SK-MEL-5 (cell line): ENCODE data around the gene MBD1. TPM values are rescaled to one million over a fixed set of nuclear protein-coding genes. Genes with fewer than 3 reads are reported as not detected.
"Not testable (repeated sequence)": the region's sequence is repeated elsewhere in the genome, so short reads cannot be mapped to it uniquely, and the experiment has no call there.

ENCODE experiments used
- DNase-seq: peaks from one replicate; pipeline ENCODE4 v3.0.0-alpha.2; 2016; ENCODE audit warnings: low read depth, low spot score
- in situ Hi-C: cut with HindIII; loops from 2 replicates; pipeline ENCODE4 v1.10.0; 2016; ENCODE audit warnings: low sequenced_read_pairs, high pct_unique_total_duplicates, low pct_unique_long_range_greater_than_20kb
- small RNA-seq, 2 experiments: library from RNA; depleted of rRNA; stranded (forward); fragments of <200 nt; gene quantifications; one replicate each; pipeline ENCODE3, GENCODE V24; 2014
- total RNA-seq: library from RNA; depleted of rRNA; stranded (reverse); fragments of >200 nt; shearing (Covaris generic); gene quantifications from 2 replicates; pipeline ENCODE4 v1.2.3, GENCODE V29; 2014; rRNA removed

Gene MBD1
- total RNA-seq, 1 experiment from 2014 or later: 38.2 TPM

DNA sequence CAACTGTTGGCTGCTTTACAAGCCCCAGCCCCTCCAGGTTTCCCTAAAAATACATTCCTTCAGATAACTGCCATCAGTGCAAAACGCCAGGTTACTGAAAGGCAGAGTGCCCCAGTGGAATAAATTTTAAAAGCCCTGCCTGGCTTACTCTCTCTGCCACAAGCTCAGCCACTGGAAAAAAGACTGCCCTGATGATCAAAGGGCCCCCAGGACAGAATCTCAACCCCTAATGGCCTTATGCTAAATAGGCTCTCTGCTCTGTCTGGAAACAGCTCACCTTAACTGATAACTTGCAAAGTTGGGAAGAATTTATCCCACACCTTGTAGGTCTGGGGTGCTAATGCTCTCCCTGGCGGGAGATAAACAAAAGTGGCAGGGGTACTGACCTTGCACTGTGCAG is 48.9 kb downstream of the MBD1 start:
- in situ Hi-C loops: no loop called here
- no peak for DNase-seq

DNA sequence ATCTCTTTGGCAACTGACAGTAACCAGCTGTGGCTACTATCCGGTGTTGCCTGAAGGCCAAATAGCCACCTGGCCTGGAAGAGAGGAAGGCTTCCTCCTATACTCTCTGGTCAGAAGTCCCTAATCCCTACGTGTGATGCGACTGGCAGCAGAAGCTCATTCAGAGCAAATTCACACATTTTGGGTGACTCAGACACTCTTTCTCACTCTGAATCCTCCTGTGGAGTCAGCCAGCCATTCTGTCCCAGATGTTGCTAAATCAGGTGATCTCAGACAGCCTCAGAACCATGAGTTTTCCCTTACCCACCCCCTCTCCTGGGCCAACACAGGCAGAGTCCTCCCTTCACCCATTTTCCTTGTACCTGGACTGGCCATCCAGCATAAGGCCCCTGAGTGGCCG is 49.7 kb downstream of the MBD1 start:
- no peak for DNase-seq
- in situ Hi-C loops: no loop called here

DNA sequence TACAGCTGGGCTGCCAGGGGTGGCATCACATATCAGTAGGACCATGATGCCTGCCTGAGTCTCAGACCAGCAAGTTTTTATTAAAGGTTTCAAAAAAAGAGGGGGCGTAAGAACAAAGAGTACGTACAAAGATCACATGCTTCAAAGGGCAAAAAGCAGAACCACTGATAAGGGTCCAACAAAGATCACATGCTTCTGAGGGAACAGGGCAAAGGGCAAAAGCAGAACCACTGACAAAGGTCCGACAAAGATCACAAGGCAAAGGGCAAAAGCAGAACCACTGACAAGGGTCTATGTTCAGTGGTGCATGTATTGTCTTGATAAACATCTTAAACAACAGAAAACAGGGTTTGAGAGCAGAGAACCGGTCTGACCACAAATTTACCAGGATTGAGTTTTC is 61.1 kb downstream of the MBD1 start:
- DNase-seq, in situ Hi-C loops: not testable (repeated sequence)

Small RNA genes lying within 50 kb of the gene (small RNA-seq; reads per million reads assigned to genes)
- 0.02 to 5.8 reads per million in 2 experiments for gene RNA5SP458

Other genes starting within 250 kb of the MBD1 start
- gene MYO5B, start 86.4 kb downstream of the MBD1 start, total RNA-seq: 0.48 and 0.66 TPM in 2 replicates
- gene CFAP53, start 15.0 kb downstream of the MBD1 start, total RNA-seq: 0.11 and 0.35 TPM in 2 replicates
- 14.9 and 19.4 TPM in 2 replicates for gene CXXC1, start 6.2 kb upstream of the MBD1 start, total RNA-seq
- gene SKA1, start 93.5 kb upstream of the MBD1 start, total RNA-seq: 23.8 and 27.0 TPM in 2 replicates